ENCODE data around the gene STC2. TPM values are rescaled to one million over a fixed set of nuclear protein-coding genes. Genes with fewer than 3 reads are reported as not detected.

Gene STC2
- total RNA-seq, 1 experiment from 2014 or later = 57.0 TPM

- TF ChIP-seq AFF4 (CRISPR knock-in tag; IDR thresholded peaks at IDR 0.05; ENCODE audit: borderline replicate concordance) = no peak
- no peak for TF ChIP-seq MAX (CRISPR knock-in tag; IDR thresholded peaks at IDR 0.05)
- TF ChIP-seq GRHL2 (CRISPR knock-in tag; IDR thresholded peaks at IDR 0.05; ENCODE audit: insufficient replicate concordance, severe bottlenecking) = no peak
- TF ChIP-seq ZNF232 (CRISPR knock-in tag; IDR thresholded peaks at IDR 0.05) = no peak
- TF ChIP-seq ATF3 (CRISPR knock-in tag; conservative IDR thresholded peaks at IDR 0.05) = no peak
- TF ChIP-seq ZNF138 (CRISPR knock-in tag; conservative IDR thresholded peaks at IDR 0.05) = no peak
- TF ChIP-seq RORB (CRISPR knock-in tag; IDR thresholded peaks at IDR 0.05) = no peak
- no peak for TF ChIP-seq ZNF423 (CRISPR knock-in tag; IDR thresholded peaks at IDR 0.05)
These were observed 13.8 kb upstream of the STC2 start (continued) for GRCh38 chr5:173341961-173342430.

- Mint-ChIP-seq H3K9me3 (no peaks in the 10 kb centered on the region), H3K36me3 (no peaks in the 10 kb centered on the region), H3K4me1 (peaks cover 24% of the 10 kb centered on the region), H3K27ac (no peak overlapping the region; the same call in 1 of the 2 replicates), H3K27me3 (ENCODE audit: low read depth) (no peaks in the 10 kb centered on the region; the same call in 1 of the 2 replicates), H3K4me3 (no peak overlapping the region)
- ChIA-PET CTCF (no interaction called here), POLR2A (no interaction called here)
- ATAC-seq (no peak), DNase-seq (ENCODE audit: low spot score) (no peak)
- TF ChIP-seq EMX1 (CRISPR knock-in tag; IDR thresholded peaks at IDR 0.05) (no peak), ESRRA (CRISPR knock-in tag; IDR thresholded peaks at IDR 0.05; ENCODE audit: borderline replicate concordance) (no peak), CREB1 (CRISPR knock-in tag; IDR thresholded peaks at IDR 0.05) (no peak), RELA (CRISPR knock-in tag; IDR thresholded peaks at IDR 0.05; ENCODE audit: borderline replicate concordance) (no peak), SOX15 (CRISPR knock-in tag; IDR thresholded peaks at IDR 0.05) (no peak), ZNF671 (CRISPR knock-in tag; IDR thresholded peaks at IDR 0.05) (no peak), OVOL2 (CRISPR knock-in tag; IDR thresholded peaks at IDR 0.05; ENCODE audit: borderline replicate concordance) (no peak), ATF3 (CRISPR knock-in tag; conservative IDR thresholded peaks at IDR 0.05) (no peak), IRF1 (CRISPR knock-in tag; IDR thresholded peaks at IDR 0.05) (no peak), FOXP4 (CRISPR knock-in tag; IDR thresholded peaks at IDR 0.05) (no peak), MLX (CRISPR knock-in tag; IDR thresholded peaks at IDR 0.05) (no peak), NR2C2 (CRISPR knock-in tag; IDR thresholded peaks at IDR 0.05) (no peak)
These were observed 12.8 kb upstream of the STC2 start for GRCh38 chr5:173340984-173341383.

Measured in WTC11 (cell line).